T-cell (primary cell): ENCODE data around the gene KRTAP5-1. TPM values are rescaled to one million over a fixed set of nuclear protein-coding genes. Genes with fewer than 3 reads are reported as not detected.
"Not testable (repeated sequence)": the region's sequence is repeated elsewhere in the genome, so short reads cannot be mapped to it uniquely, and the experiment has no call there.

Source experiments
- ATAC-seq, 4 experiments: fragments of 200-7000 bp in 3 of 4; fragments of 150-1000 bp in 1 of 4; cut with Tn5 transposase; replicated peaks in 1 of 4; 1 replicate in 3 of 4; 2 replicates in 1 of 4; pipeline ENCODE4 v1.10.0; 2021; ENCODE audit warnings: moderate library complexity in 3 of 4, mild to moderate bottlenecking in 2 of 4, moderate number of reproducible peaks in 1 of 4
- CTCF ChIA-PET, 2 donors: fragments of 300-600 bp; sonication (Branson Sonifier 250); formaldehyde crosslinking; loops; one replicate each; lab custom pipeline; 2022; ENCODE audit warnings: antibody characterized with exemption in 2 of 2; lab: Charles Lee
- POLR2A ChIA-PET, 2 donors: fragments of 300-600 bp; sonication (Branson Sonifier 250); formaldehyde crosslinking; loops; one replicate each; lab custom pipeline; 2022; ENCODE audit warnings: antibody characterized with exemption in 2 of 2; lab: Charles Lee
- DNase-seq, 35 experiments: peaks; one replicate each; pipeline versions ENCODE4 v3.0.0 to v3.0.0-alpha.2; 2013 to 2023
- H3K27ac ChIP-seq: one replicate; pipeline ENCODE4 v1.5.1; 2013; ENCODE audit warnings: low read length
- H3K27me3 ChIP-seq, 2 experiments: replicated peaks in 1 of 2; 1 replicate in 1 of 2; 2 replicates in 1 of 2; pipeline versions ENCODE4 v1.6.1 to v1.7.0; 2013; ENCODE audit warnings: low read length in 1 of 2, mixed read lengths in 1 of 2; ENCODE audit not compliant: control insufficient read depth in 2 of 2, insufficient read depth in 2 of 2; ENCODE audit errors: extremely low read depth in 1 of 2
- H3K36me3 ChIP-seq, 2 donors: 1 replicate in 1 of 2; 2 replicates in 1 of 2; pipeline versions ENCODE4 v1.6.1 to v1.7.0; 2013; ENCODE audit warnings: low read length in 1 of 2; ENCODE audit not compliant: control insufficient read depth in 2 of 2, insufficient read depth in 1 of 2; ENCODE audit errors: extremely low read depth in 1 of 2
- H3K4me1 ChIP-seq, 2 experiments: 1 replicate in 1 of 2; 2 replicates in 1 of 2; pipeline versions ENCODE4 v1.6.1 to v1.7.0; 2013; ENCODE audit warnings: low read length in 2 of 2, mixed read lengths in 1 of 2; ENCODE audit not compliant: insufficient read depth in 2 of 2, control insufficient read depth in 1 of 2; ENCODE audit errors: extremely low read depth in 1 of 2
- H3K4me3 ChIP-seq, 2 donors: 1 replicate in 1 of 2; 2 replicates in 1 of 2; pipeline versions ENCODE4 v1.5.1 to v1.7.0; 2013; ENCODE audit warnings: mild to moderate bottlenecking in 2 of 2, low read length in 1 of 2, moderate library complexity in 1 of 2; ENCODE audit not compliant: control insufficient read depth in 1 of 2; ENCODE audit errors: extremely low read depth in 1 of 2
- H3K9me3 ChIP-seq: 2 replicates; pipeline ENCODE4 v1.7.0; 2013
- H3K27ac Mint-ChIP-seq, 2 donors: one replicate each; pipeline ENCODE4 v1.8.0; 2020 to 2021; ENCODE audit warnings: mild to moderate bottlenecking in 2 of 2, mixed read lengths in 2 of 2
- H3K27me3 Mint-ChIP-seq, 2 donors: one replicate each; pipeline ENCODE4 v1.8.0; 2021 to 2022; ENCODE audit warnings: mixed read lengths in 2 of 2
- H3K36me3 Mint-ChIP-seq: one replicate; pipeline ENCODE4 v1.8.0; 2021; ENCODE audit warnings: mixed read lengths
- H3K4me1 Mint-ChIP-seq, 3 donors: one replicate each; pipeline ENCODE4 v1.8.0; 2020 to 2022; ENCODE audit warnings: mixed read lengths in 3 of 3, mild to moderate bottlenecking in 1 of 3
- H3K4me3 Mint-ChIP-seq, 3 donors: one replicate each; pipeline ENCODE4 v1.8.0; 2020 to 2022; ENCODE audit warnings: mild to moderate bottlenecking in 3 of 3, mixed read lengths in 3 of 3, moderate library complexity in 3 of 3
- H3K9me3 Mint-ChIP-seq, 3 donors: one replicate each; pipeline ENCODE4 v1.8.0; 2020 to 2022; ENCODE audit warnings: mixed read lengths in 3 of 3
- WGBS: methylation state at CpG from one replicate; pipeline ENCODE4 v1.1.5; 2013; ENCODE audit warnings: missing lambda C conversion rate; ENCODE audit not compliant: insufficient coverage; 5-methylcytosine and 5-hydroxymethylcytosine counted together
- total RNA-seq, 35 experiments: library from RNA in 6 of 35; stranded (reverse) in 6 of 35; fragments of 120-200 nt in 1 of 35; gene quantifications; one replicate each; pipeline versions ENCODE4 v1.2.1 to v1.2.4 and lab custom pipeline; 2013 to 2026

The KRTAP5-1 gene
- total RNA-seq, 5 donors from 2014 or later (not counting 1 experiment from before 2014, with no cell fraction given) = not detected

GRCh38 chr11:1604711-1605110 lies 19.6 kb upstream of the KRTAP5-1 start:
- Histone ChIP-seq H3K4me3 (no peak overlapping the region), H3K27ac (no peak overlapping the region), H3K9me3 (no peaks in the 10 kb centered on the region), H3K27me3 (peaks cover 0 to 43% of the 10 kb centered on the region in 2 experiments), H3K36me3 (no peaks in the 10 kb centered on the region), H3K4me1 (peaks cover 0 to 11% of the 10 kb centered on the region in 2 experiments)
- H3K4me3 Mint-ChIP-seq = no peak overlapping the region
- WGBS = 93% methylated on average over 7 of the region's 7 CpGs
- DNase-seq (no peak), ATAC-seq (no peak)
- H3K27me3 Mint-ChIP-seq = peaks cover 23 to 27% of the 10 kb centered on the region in 2 donors
- H3K27ac Mint-ChIP-seq = no peak overlapping the region
- no peaks in the 10 kb centered on the region for H3K9me3 Mint-ChIP-seq
- peaks cover 6 to 11% (median 9%) of the 10 kb centered on the region in 3 donors for H3K4me1 Mint-ChIP-seq
- no peaks in the 10 kb centered on the region for H3K36me3 Mint-ChIP-seq
- CTCF ChIA-PET = no interaction called here
- POLR2A ChIA-PET = no interaction called here

- H3K27me3 ChIP-seq = peaks cover 0 to 42% of the 10 kb centered on the region in 2 experiments
- Mint-ChIP-seq H3K27ac (no peak overlapping the region), H3K4me1 (peaks cover 6 to 11% (median 11%) of the 10 kb centered on the region in 3 donors), H3K9me3 (no peaks in the 10 kb centered on the region), H3K4me3 (no peak overlapping the region), H3K27me3 (peaks cover 27 to 32% of the 10 kb centered on the region in 2 donors), H3K36me3 (no peaks in the 10 kb centered on the region)
- ATAC-seq = no peak
- CTCF ChIA-PET = no interaction called here
- H3K4me3 ChIP-seq = no peak overlapping the region
- DNase-seq = no peak
- H3K36me3 ChIP-seq = no peaks in the 10 kb centered on the region
- H3K4me1 ChIP-seq = peaks cover 0 to 11% of the 10 kb centered on the region in 2 experiments
- H3K9me3 ChIP-seq = no peaks in the 10 kb centered on the region
- WGBS = 92% methylated on average over 11 of the region's 11 CpGs
- H3K27ac ChIP-seq = no peak overlapping the region
- POLR2A ChIA-PET = no interaction called here
Measured at GRCh38 chr11:1604181-1604580, 19.1 kb upstream of the KRTAP5-1 start.

- Histone ChIP-seq H3K27me3 (peaks cover 2 to 45% of the 10 kb centered on the region in 2 experiments), H3K9me3 (no peaks in the 10 kb centered on the region), H3K36me3 (no peaks in the 10 kb centered on the region), H3K27ac (no peak overlapping the region), H3K4me1 (peaks cover 0 to 11% of the 10 kb centered on the region in 2 experiments), H3K4me3 (no peak overlapping the region)
- ChIA-PET CTCF (no interaction called here), POLR2A (no interaction called here)
- no peak overlapping the region for H3K4me3 Mint-ChIP-seq
- no peak overlapping the region for H3K27ac Mint-ChIP-seq
- no peaks in the 10 kb centered on the region for H3K36me3 Mint-ChIP-seq
- no peaks in the 10 kb centered on the region for H3K9me3 Mint-ChIP-seq
- WGBS = 88% methylated on average over 1 of the region's 1 CpG
- H3K27me3 Mint-ChIP-seq = peaks cover 27 to 31% of the 10 kb centered on the region in 2 donors
- no peak for DNase-seq
- no peak for ATAC-seq
- peaks cover 6 to 15% (median 14%) of the 10 kb centered on the region in 3 donors for H3K4me1 Mint-ChIP-seq
Measured at GRCh38 chr11:1603629-1604028, 18.5 kb upstream of the KRTAP5-1 start.

- Histone ChIP-seq H3K27me3 (peaks cover 2 to 44% of the 10 kb centered on the region in 2 experiments), H3K4me1 (peaks cover 0 to 11% of the 10 kb centered on the region in 2 experiments)
- H3K4me3 Mint-ChIP-seq, H3K36me3 Mint-ChIP-seq, H3K4me3 ChIP-seq, H3K9me3 Mint-ChIP-seq, H3K36me3 ChIP-seq, POLR2A ChIA-PET, DNase-seq, H3K9me3 ChIP-seq, H3K27ac ChIP-seq, ATAC-seq: not testable (repeated sequence)
- WGBS = 20% methylated on average over 1 of the region's 3 CpGs
- H3K27ac Mint-ChIP-seq = peak overlapping the region in 1 of 2 donors; percentile 29
- H3K4me1 Mint-ChIP-seq = peaks cover 6 to 19% (median 12%) of the 10 kb centered on the region in 3 donors
- peaks cover 22 to 40% of the 10 kb centered on the region in 2 donors for H3K27me3 Mint-ChIP-seq
- CTCF ChIA-PET = interaction anchor here in 1 of 2 donors (1.0 kb wide), 1 partner anchor 55 kb away, joined by 3 read pairs; no protein-coding TSS in a partner anchor
Measured at GRCh38 chr11:1601663-1602062, 16.6 kb upstream of the KRTAP5-1 start.

- H3K4me1 Mint-ChIP-seq = peaks cover 4 to 13% (median 13%) of the 10 kb centered on the region in 3 donors
- no peaks in the 10 kb centered on the region for H3K9me3 ChIP-seq
- peaks cover 4% of the 10 kb centered on the region for H3K36me3 Mint-ChIP-seq
- no peak overlapping the region for H3K4me3 Mint-ChIP-seq
- H3K4me1 ChIP-seq = peaks cover 0 to 3% of the 10 kb centered on the region in 2 experiments
- WGBS = 48% methylated on average over 2 of the region's 5 CpGs
- ChIA-PET CTCF (no interaction called here), POLR2A (interaction anchor here in 1 of 2 donors (0.7 kb wide), 1 partner anchor 9 kb away, joined by 3 read pairs; no protein-coding TSS in a partner anchor)
- no peak overlapping the region for H3K27ac Mint-ChIP-seq
- H3K4me3 ChIP-seq = no peak overlapping the region
- H3K27me3 Mint-ChIP-seq = peaks cover 21 to 40% of the 10 kb centered on the region in 2 donors
- ATAC-seq (no peak), DNase-seq (no peak)
- peaks cover 2 to 40% of the 10 kb centered on the region in 2 experiments for H3K27me3 ChIP-seq
- no peaks in the 10 kb centered on the region for H3K9me3 Mint-ChIP-seq
- H3K36me3 ChIP-seq = no peaks in the 10 kb centered on the region
- no peak overlapping the region for H3K27ac ChIP-seq
Measured at GRCh38 chr11:1600626-1601025, 15.5 kb upstream of the KRTAP5-1 start.

GRCh38 chr11:1598816-1599215 lies 13.7 kb upstream of the KRTAP5-1 start:
- Histone ChIP-seq H3K4me3 (no peak overlapping the region), H3K27ac (no peak overlapping the region), H3K9me3 (no peaks in the 10 kb centered on the region), H3K36me3 (no peaks in the 10 kb centered on the region), H3K4me1 (peaks cover 0 to 4% of the 10 kb centered on the region in 2 experiments), H3K27me3 (peaks cover 4 to 32% of the 10 kb centered on the region in 2 experiments)
- H3K27ac Mint-ChIP-seq = peak overlapping the region; percentile 4 to 51
- peaks cover 8 to 22% (median 19%) of the 10 kb centered on the region in 3 donors for H3K4me1 Mint-ChIP-seq
- DNase-seq = peak in 1 of 35 experiments; percentile 9
- ChIA-PET CTCF (no interaction called here), POLR2A (no interaction called here)
- ATAC-seq = peak in 1 of 4 experiments; percentile 57
- H3K36me3 Mint-ChIP-seq = peaks cover 4% of the 10 kb centered on the region
- 50% methylated on average over 1 of the region's 6 CpGs for WGBS
- H3K27me3 Mint-ChIP-seq = peaks cover 25 to 46% of the 10 kb centered on the region in 2 donors
- no peaks in the 10 kb centered on the region for H3K9me3 Mint-ChIP-seq
- no peak overlapping the region for H3K4me3 Mint-ChIP-seq
